K562 (cell line): ENCODE results near the gene PRKX.
"Not testable (repeated sequence)": the region's sequence is repeated elsewhere in the genome, so short reads cannot be mapped to it uniquely, and the experiment has no call there.

Source experiments
- ATF2 ChIP-seq: sonication (generic); formaldehyde crosslinking; IDR thresholded peaks from 2 replicates; pipeline ENCODE4 v1.8.1; 2022; ENCODE audit warnings: missing genetic modification reagents
- ELF1 ChIP-seq: fragments of 200-800 bp; sonication (Bioruptor generic); IDR thresholded peaks from 2 replicates; pipeline ENCODE4 v1.6.1; 2016; ENCODE audit warnings: missing genetic modification characterization, missing compliant biosample characterization
- HCFC1 ChIP-seq: IDR thresholded peaks from 2 replicates; pipeline ENCODE4 v1.6.1; 2012; ENCODE audit warnings: low read depth, low read length, improper control_type of control experiment
- MLLT1 ChIP-seq, 2 experiments: fragments of 450-650 bp; IDR thresholded peaks; 2 replicates each; pipeline ENCODE4 v1.6.1; 2016
- POLR2AphosphoS5 ChIP-seq: IDR thresholded peaks from 2 replicates; pipeline ENCODE4 v1.6.1; 2011; ENCODE audit warnings: mild to moderate bottlenecking, low read depth, low read length, moderate library complexity; ENCODE audit not compliant: control insufficient read depth, insufficient read depth
- TAF1 ChIP-seq: IDR thresholded peaks from 2 replicates; pipeline ENCODE4 v1.6.1; 2011; ENCODE audit warnings: mild to moderate bottlenecking, low read length, moderate library complexity; ENCODE audit not compliant: insufficient read depth, control insufficient read depth, severe bottlenecking; ENCODE audit errors: extremely low read depth
- USF2 ChIP-seq: sonication (generic); formaldehyde crosslinking; IDR thresholded peaks from 2 replicates; pipeline ENCODE4 v1.5.0; 2020; ENCODE audit warnings: missing genetic modification reagents

GRCh38 chrX:3702095-3702494 is 11.4 kb downstream of the PRKX start:
- not testable (repeated sequence) for TF ChIP-seq USF2 (CRISPR knock-in tag); TAF1; HCFC1; POLR2AphosphoS5; ELF1 (tag); MLLT1 (IDR thresholded peaks at IDR 0.05); ATF2 (CRISPR knock-in tag)
